Tongue (tissue), 2 donors: ENCODE data around the gene PRKCA. TPM values are rescaled to one million over a fixed set of nuclear protein-coding genes. Genes with fewer than 3 reads are reported as not detected.
A peak's percentile ranks its signal among the peaks of the same experiment; 100 is the strongest.
"Not testable (repeated sequence)": the region's sequence is repeated elsewhere in the genome, so short reads cannot be mapped to it uniquely, and the experiment has no call there.

Experiments used
- DNase-seq: peaks from one replicate; pipeline ENCODE4 v3.0.0-alpha.2; 2015
- total RNA-seq: library from RNA; depleted of rRNA; stranded (reverse); fragments of >200 nt; gene quantifications from one replicate; pipeline ENCODE4 v1.2.3, GENCODE V29; 2014

The PRKCA gene
- total RNA-seq, result 8.0 TPM

DNA sequence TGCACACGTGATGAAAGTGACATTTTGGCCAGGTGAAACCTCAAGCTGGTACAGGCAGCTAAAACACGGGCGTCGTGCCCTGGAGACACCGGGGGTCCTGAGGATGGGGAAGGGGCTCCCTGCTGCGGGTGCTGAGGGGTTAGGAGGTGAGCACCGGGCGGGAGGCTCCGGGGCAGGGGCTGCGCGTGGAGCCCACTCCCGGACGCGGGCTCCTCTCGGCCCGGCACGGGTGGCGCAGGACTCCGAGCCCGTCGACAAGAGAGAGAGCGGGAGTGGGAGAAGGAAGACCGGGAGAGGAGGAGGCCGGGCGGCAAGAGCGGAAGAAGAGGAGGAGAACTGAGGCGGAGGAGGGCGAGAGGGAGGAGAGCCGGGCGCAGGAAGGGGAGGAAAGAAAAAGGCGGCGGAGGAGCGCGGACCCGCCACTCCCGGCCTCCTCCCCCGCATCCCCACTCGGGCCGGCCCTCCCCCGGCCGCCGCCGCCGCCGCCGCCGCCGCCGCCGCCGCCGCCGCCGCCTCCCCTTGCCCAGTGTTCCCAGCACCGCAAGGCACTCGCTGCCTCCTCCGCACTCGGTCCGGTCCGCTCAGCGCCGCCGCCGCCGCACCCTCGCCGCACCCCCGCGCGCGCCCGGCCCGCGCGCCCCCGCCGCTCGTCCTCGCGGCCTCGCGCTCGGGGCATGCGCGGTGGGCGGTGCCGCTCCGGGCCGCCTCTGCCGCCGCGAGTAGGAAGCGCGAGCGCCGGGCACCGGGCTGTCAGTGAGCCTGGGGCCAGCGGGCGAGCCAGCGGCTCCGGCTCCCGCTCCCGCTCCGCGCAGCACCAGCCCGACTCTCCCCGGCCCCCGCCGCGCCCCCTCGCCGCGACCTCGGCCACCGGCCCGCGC lies at the start of gene PRKCA:
PRKCA (plus strand) TSS at position 750 of the 878 bp plus-strand sequence.
- DNase-seq, result peak; percentile 82

DNA sequence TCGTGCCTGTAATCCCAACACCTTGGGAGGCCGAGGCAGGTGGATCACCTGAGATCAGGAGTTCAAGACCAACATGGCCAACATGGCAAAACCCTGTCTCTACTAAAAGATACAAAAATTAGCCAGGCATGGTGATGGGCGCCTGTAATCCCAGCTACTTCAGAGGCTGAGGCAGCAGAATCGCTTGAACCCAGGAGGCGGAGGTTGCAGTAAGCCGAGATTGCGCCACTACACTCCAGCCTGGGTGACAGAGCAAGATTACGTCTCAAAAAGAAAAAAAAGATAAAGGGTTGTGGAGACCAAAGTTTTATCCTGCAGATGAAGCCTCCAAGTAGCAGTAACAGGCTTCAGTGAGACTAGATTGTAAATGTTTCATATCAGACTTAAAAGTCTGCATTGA lies 49.0 kb upstream of the PRKCA start:
- DNase-seq, result not testable (repeated sequence)

DNA sequence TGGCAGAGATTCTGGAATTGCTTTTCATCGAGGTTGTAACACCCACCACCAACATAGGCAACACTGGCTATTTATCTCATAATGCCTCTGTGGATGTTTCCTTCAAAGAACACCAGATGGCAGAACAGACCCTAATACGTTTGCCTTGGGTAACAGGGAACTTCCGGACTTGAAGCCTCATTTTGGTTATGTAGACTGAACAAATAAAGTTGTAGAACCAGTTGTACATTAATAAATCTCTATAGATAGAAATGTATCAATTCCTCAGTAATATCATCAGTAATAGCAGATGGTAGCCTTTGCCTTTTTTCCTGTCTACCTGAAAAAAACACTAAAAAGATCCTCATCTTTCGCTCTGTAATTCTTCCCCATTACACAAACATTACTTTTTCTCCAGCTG lies 47.3 kb upstream of the PRKCA start:
- peak; percentile 89 for DNase-seq

DNA sequence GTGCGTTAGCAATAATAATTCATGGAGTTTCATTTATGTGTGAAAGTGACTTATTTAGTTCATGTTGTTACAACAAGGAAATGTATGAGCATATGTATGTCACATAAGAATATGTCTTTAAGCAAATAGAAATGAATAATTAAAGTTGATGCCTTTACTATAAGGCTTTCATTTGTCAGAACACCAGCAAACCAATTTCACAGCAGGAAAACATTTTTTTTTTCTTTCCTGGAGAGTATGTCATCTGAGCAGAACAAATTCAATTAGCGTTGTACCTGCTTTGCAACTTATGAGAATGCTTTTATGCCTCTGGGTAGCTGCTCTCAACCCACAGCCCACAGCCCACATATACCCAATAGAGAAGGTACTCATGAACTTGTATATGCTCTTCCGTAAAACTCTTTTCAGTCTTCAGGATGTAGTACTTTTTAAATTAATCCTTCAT lies 46.9 kb upstream of the PRKCA start:
- DNase-seq, result no peak

DNA sequence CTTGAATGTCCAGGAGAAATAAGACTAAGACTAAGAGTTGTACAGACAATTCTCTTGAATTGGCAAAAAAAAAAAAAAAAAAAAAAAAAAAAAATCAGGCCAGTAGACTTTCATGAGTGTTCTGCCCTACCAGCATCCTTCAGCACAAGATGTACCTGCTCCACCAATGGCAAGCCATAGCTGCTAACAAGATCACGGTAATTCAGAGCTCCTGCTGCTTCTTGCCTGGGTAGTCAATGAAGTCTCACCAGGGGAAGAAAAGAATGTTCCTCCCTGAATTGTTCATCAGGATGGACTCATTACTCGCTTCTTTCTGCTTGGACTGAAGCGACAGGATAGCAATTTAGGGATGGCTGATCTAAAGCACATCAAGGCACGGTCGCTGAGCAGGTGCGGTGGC lies 42.1 kb upstream of the PRKCA start:
- DNase-seq, result no peak

DNA sequence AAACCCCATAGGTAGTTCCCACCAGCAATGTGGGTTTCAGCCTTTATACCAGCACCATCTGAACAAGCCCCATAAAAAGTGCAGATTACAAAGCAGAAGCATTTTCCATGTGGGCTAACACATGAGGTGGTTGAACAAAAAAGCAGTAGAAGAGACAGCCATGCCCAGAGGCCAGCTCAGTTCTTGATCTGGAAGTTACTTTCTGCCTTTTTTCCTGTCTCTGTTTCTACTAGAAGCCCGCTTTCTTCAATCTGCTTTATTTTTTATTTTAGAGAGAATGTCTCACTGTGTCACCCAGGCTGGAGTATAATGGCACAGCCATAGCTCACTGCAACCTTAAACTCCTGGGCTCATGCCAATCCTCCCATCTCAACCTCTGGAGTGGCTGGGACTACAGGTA lies 41.7 kb upstream of the PRKCA start:
- no peak for DNase-seq

DNA sequence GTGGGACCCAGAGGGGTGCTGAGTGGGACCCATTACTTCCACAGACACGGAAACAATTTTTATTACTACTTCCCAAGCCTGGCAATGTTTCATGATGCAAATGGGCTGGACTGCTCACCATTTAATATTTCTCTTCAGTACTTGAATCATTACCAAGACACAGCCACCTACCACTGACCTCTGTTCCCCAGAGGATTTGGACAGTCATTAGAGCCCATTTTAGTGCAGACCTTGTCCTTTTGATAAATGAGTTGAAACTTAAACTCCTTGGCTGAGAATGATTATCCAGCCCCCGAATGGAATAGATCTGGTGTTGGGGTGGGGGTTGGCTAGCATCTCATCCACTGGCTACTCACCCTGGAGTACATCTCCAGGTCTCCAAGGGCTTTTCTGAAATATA lies 39.6 kb upstream of the PRKCA start:
- no peak for DNase-seq

DNA sequence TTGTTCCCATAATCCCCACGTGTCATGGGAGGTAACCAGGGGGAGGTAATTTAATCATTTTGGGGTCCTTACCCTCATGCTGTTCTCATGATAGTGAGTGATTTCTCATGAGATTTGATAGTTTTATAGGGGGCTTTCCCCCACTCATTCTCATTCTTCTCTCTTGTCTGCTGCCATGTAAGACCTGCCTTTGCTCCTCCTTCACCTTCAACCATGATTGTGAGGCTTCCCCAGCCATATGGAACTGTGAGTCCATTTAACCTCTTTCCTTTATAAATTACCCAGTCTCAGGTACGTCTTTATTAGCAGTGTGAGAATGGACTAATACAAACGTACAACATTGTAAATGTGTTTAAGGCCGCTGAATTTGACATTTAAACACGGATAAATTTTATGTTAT lies 37.7 kb upstream of the PRKCA start:
- DNase-seq, result no peak

DNA sequence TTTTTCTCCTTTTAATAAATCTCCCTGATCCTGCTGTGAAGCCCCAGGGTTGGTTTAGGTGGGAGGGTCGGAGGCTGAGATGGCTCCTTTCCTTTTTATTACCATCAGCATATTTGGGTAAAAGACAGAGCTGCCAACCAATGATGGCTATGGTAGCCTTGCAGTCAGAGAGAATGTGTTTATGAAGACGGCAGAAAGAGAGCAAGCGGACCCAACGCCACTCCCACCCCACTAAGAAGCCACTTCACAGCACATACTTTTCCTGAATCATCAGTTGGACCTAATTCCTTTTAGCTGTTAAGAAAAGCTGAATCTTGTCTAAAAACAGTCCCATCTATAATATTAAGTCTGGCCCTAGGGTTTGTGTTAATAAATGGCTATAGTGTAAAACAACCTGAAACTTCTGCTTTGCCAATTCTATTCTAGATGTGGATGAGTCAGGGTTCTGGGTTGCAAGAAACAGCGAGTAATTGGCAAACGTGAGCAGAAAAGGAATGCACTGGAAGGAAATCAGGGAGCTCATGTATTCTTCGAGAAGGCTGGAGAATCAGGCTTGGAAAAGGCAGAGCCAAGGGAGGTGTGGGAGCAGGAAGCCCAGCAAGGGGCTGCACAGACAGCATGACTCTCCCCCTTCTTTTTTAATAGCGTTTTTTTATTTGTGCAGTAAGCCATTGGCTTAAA lies 34.0 kb upstream of the PRKCA start:
- no peak for DNase-seq

DNA sequence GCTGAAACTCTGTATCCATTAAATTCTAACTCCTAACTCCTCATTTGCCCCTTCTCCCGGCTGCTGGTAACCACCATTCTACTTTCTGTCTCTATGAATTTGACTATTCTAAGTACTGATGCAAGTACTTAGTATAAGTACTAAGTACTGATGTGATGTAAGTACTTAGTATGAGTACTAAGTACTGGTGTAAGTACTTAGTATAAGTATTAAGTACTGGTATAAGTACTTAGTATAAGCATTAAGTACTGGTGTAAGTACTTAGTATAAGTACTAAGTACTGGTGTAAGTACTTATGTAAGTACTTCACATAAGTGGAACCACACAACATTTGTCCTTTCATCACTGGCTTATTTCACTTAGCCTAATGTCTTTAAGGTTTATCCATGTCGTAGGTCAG lies 32.3 kb upstream of the PRKCA start:
- DNase-seq, result no peak

DNA sequence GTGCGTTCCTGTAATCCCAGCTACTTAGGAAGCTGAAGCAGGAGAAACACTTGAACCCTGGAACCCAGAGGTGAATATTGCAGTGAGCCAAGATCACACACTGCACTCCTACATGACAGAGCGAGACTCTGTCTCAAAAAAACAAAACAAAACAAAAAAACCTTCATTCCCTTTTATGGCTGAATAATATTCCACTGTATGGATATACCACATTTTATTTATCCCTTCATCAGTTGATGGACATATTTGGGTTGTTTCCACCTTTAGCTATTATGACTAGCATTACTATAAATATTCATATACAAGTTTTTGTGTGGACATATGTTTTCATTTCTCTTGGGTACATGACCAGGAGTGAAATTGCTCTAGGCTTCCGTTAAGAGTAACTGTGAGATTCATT lies 30.9 kb upstream of the PRKCA start:
- DNase-seq, result no peak

DNA sequence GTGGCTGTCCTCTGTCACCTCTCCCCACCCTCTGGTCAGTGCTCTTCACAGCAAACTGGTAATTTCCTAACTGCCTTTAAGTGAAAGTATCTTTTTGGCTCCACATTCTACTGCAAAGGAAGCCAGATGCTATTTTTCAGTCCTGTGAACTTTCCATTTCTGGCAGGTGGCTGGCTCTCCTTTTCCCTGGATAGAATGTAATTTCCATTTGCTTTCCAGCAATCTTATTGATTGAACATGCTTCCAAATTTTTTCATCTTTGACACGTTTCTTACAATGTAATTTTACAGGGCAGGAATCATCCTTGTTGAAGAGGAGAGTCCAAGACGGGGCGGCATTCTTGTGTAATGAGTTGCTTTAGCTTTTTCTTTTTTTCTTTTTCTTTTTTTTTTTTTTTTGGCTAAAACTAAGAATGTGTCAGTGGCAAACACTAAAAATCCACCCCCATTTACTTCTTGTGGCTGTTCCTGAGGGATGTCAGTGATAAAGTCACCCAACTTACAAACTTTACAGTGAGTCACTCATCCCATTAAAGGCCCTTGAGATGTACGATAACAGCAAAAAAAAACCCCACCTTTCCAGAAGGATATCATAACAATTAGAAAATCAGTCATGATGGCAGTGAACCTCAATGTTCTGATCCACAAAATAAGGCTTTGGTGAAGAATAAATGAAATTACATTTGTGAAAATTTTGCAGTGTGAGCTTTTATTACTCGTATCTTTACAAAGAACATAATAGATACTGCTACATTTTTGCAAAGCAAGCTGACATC lies 29.4 kb upstream of the PRKCA start:
- DNase-seq, result peak; percentile 76

DNA sequence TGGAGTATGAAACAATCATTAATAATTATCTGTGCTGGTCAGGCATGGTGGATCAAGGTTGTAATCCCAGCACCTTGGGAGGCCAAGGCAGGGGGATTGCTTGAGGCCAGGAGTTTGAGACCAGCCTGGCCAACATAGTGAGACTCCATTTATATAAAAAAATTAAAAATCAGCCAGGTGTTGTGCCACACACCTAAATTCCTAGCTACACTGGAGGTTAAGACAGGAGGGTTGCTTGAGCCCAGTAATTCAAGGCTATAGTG lies 28.9 kb upstream of the PRKCA start:
- DNase-seq, result no peak

DNA sequence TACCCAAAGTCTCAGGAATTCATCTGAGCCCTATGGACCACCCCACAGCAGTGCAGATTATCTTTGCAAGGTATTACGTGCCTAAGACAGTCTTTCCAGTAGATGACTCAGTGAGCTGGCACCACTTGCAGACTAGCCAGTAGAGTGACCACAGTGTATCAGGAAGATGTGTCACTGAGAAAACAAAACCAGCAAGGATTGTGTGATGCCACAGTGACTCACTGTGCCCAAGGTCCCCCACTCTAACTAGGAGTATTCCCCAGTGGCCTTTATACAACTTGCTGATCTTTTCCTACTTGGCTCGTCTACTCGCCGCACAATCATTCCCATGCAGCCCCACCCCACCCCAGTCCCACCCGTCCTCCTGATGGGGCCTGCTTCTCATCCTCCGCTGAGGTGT lies 26.8 kb upstream of the PRKCA start:
- DNase-seq, result no peak

DNA sequence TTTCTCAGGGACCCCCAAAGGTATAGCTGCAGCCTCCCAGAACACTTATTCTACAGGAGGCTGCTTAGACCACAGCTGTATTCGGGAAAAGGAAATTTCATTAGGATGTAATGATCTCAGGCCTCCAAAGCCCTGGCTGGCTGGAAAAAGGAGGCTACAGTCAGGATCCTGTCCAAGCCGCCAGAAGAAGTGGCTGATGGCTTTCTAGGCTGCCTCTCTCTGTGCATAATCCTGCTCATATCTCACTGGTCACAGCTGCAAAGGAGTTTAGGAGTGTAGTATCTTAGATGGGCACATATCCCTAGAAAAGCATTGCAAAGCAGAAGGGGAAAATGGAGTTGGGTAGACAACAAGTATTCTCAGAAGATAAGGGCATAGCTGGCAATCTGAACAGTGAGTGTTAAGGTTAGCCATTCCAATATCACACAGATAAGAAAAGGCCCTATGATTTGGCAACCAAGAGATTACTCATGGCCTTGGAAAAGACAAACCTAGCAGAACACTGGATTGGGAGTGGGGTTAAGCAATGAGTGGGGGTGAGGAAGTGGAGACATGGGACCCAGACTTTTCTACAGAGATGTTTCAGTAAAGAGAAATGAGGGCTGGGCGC lies 26.0 kb upstream of the PRKCA start:
- no peak for DNase-seq

DNA sequence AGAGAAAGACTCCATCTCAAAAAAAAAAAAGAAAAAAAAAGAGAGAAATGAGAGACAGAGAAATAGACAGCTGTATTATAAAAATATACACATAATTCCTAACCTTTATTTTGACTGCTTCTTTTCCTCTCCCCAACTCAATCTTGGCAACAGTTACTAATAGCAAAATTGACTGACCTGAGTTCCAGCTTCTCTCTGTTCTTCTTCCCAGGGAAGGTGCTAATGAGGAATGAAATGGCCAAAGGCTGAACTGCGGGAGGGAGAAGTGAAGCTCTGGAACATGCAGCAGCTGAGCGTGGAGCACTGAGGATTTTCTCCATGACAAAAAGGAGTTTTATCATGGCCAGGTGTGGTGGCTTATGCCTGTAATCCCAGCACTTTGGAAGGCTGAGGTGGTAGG lies 25.2 kb upstream of the PRKCA start:
- no peak for DNase-seq

DNA sequence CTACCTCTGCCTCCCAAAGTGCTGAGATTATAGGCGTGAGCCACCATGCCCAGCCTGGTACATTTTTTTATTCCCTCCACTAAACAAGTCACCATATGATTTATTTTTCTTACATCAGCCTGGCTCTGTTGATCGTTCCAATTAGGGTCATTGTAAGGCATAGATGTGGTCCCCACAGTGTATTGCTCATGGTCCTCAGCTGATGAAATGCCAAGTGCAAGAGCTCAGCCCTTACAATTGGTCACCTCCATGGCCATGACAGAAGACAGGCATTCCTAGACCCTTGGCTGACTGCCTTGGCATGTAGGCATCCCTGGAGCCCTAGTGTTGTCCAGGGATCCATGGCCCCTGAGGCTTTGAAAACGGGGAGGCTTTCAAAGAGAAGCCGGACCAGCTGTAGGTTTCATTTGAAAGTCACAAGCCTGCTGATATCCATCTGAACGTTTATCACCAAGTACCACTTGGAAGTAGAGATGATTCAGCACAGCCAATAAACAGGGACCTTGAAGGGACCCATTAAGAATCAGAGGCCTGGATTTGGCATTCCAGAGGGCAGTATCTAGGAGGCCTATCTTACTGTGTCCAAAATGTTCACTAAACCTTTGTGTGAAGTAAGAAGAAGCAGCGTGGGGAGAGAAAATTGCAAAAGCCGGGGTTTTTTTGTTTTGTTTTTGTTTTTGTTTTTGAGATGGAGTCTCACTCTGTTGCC lies 20.6 kb upstream of the PRKCA start:
- DNase-seq, result no peak

DNA sequence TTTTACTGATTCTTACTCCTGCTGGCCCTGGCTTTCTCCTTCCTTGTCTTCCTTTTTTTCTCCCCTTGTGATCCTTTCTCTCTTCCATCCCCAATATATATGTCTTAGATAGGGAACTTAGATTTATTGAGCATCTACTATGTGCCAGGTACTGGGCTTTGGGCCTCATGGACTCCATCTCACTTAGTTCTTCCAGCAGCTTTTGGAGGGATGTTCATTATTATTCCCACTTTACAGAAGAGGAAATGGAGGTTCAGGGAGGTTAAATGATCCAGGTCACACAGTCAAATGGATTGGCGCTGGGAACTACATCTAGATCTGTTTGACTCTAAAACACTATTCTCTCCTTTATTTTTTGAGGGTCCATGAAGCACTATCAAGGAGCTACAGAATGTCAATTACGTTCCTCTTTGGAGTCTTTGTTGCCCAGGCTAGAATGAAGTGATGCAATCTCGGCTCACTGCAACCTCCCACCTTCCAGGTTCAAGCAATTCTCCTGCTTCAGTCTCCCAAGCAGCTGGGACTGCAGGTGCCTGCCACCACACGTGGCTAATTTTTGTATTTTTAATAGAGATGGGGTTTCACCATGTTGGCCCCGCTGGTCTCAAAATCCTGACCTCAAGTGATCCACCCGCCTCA lies 19.0 kb upstream of the PRKCA start:
- no peak for DNase-seq

DNA sequence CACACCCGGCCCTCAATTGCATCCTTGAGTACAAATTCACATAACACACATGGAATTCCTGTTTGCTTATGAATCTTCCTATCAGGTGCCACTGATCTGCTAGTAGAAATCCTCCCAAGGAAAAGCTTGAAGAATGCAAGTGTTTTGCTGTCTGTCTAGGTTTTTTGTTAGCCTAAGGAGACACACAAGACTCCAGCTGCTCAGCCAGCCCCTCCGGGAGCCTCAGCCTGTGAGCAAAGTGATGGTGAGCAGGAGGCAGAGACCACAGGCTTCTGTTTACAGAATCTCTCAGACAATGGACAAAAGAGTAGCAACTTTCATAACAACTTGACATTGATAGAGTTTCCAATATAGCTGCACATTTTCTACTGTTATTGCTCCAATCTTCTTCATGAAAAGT lies 18.4 kb upstream of the PRKCA start:
- peak; percentile 58 for DNase-seq

DNA sequence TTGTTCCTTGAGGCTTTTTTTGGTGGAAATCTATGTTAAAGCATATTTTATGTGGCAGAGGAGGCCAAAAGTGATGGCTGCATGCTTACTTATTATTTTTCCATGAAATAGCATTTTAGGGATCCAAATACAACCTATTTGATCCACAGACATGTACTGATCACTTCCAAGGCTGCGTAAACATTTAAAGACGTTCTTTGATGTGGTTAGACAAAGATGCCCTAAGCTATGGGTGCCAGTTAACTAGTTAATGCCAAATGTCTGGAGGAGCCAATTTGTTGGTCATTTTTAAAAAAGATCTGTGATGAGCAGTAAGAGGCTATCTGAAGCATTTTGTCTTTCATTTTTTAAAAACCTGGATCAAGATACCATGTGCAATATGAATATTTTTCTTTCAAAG lies 17.3 kb upstream of the PRKCA start:
- DNase-seq, result no peak

DNA sequence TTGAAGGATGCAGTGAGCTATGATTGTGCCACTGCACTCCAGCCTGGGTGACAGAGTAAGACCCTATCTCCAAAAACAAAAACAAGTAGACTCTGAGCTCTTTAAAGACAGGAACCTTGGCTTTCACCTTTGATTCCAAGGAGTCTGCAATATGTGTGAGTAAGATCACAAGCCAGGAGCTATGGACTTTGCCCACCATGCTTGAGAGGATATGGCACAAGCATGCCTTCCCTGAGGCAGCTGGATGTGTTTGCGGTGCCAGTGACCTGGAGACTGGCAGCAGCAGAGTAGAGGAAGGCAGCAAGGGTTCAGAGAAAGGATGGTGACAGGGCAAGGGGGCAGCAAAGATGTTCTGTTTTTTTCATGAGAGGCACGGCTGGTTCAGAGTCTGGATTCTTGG lies 14.5 kb upstream of the PRKCA start:
- DNase-seq, result no peak
